GM18499 (cell line): ENCODE measurements around the gene ILKAP.
"Not testable (repeated sequence)": the region's sequence is repeated elsewhere in the genome, so short reads cannot be mapped to it uniquely, and the experiment has no call there.

Source experiments
- ATAC-seq: cut with Tn5 transposase; IDR thresholded peaks from one replicate; pipeline ENCODE4 v1.9.1; 2021; ENCODE audit warnings: moderate number of reproducible peaks; ENCODE audit not compliant: insufficient read depth, unreplicated experiment

ILKAP gene

DNA sequence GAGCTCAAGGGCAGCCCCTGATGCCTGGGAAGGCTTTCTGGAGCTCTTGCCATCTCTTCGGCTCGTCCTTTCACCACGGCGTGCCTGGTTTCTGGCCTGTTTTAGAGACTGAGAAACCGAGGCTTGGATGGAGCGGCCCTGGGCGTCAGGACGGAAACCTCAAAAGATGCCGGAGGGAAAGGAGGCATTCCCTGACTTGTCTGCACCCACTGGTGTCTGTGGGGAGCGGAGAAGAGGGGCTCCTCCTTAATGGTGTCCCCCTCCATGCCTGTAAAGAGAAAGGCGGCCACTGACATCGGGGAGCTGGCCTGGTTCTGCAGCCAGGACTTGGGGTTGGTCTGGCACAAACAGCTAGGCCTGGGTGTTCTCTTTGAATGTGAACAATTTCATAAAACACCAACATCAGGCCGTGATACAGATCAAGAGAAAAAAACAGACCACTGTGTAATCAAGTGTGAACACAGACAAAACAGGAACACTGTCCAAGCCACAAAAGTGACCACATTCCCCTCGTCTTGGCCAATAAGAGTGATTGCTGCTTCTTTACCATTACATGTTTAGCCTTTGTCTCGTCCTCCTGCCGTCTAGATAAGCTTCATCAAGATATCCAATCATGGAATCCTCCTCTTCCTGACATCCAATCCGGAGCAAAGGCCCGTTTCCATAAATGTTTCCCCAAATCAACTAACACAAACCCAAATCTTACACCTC, 633 bp upstream of the ILKAP start:
- no peak for ATAC-seq

DNA sequence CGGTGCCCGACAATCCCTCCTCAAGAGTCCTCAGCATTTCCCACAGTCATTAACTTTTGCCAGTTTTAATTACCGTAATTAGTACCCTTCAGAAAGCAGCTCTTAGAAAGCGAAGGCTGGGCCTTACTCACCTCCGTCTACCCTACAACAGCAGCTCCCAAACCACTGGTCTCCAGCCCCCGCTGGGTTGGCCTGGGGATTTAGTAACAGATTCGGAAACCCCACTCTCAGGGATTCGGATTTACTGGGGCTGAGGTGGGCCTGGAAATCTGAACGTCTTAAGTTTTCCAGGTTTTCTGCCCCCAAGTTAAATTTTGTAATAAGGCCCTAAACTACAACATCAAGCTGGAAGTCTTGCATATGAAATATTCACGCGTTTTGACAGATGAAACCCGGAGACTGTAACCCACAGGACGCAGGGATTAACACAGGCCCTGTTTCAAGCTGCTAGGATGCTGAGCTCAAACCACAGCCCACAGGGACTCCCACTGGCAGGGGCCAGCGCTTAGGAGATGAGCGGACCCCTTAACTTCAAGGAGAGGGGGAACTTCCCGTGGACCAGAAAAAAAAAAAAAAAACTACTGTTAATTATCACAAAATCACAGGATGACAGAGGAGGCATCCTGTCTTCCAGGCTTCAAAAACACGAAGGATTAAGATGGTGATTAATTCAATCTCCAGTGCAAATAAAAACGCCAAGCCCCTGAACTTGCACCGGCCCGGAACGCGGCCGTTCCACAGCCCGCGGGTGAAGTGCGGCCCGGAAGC, 985 bp downstream of the ILKAP start:
- no peak for ATAC-seq

DNA sequence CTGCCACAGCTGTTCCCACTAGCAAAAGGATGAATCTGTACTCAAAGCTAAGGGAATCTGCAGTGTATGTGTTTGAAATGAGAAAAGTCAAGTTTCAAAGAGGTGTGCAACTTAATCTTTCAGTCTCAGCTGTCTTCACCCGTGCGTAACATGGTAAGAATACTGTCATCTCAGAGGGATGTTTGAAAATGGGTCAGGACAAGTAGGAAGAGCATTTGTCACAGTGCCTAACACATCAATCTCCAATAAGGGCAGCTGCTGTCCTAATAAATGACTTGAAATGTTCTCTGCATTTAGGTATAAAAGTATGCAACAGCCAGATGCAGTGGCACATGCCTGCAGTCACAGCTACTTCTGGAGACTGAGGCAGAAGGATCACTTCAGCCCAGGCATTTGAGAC, 13.1 kb downstream of the ILKAP start:
- no peak for ATAC-seq

DNA sequence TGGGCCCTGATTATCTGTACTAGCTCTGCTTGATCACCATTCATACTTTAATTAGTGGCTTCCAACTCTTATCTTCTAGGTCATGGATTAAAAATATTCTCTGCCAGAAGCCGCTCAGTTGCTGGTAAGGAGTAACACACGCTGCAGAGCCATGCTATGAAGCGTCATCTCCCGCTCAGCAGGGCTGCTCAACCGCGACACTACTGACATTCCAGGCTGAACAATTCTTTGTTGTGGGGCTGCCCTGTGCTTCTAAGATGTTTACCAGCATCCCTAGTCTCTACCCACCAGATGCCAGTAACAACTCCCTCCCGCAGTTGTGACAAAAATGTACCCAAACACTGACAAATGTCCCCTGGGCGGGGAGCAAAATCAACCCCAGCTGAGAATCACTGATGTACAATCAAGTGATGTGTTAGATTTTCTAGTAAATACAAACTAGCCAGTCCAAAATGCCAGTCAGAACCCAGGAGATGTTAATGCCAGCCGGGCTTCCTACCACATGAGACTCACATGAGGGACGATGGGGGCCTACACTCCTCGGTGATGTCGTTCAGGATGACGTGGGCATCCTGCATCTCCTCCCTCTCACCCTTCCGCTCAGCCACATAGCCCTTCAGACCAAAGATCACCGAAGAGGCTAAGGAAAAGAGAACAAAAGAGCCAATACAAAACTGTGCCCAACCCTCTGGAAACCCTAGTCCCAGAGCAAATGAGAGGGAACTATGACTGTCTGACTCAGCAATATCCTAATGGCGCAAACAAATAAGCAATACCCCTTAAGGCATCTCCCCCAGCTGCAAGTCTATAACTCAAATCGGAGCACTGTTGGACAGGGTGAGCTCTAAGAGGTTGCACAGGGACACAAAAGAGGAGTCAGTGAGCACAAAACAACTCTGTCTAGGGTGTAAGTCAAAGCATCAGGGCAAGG, 15.6 kb downstream of the ILKAP start:
- ATAC-seq: no peak

DNA sequence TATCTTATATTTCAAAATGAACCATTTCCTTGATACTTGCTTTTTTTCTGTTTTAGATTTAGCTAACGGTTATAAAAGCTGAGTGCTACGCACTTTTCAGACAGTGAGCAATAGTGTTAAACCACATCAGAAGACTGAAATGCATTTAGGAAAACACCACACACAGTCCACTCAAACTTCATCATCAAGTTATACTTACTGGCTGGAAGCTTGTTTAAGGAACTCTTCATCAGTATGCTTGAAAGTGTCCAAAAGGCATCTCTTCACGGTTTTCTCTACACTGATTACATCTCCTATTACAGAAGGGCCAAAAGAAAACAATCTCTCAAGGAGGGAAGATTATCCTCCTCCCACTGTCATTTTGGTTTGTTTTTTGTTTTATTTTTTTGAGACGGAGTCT, 19.7 kb downstream of the ILKAP start:
- no peak for ATAC-seq

DNA sequence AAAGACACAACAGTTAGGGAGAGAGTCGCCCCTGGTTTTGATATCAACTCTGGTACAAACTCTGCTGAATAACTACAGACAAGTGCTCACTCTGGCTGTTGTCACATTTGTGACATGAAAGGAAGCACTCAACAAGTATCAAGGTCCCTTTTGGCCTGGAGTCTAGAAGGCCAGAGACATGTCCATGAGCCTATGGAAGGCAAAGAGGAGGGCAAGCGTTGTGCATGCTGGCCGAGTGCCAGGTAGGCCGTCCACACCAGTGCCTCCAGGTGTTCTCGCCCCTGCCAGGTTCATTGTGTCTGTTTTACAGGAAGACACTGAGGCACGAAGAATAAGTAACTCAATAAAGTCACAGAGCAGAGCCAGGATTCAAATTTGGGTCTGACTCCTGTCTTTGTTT, 21.1 kb downstream of the ILKAP start:
- ATAC-seq: no peak

DNA sequence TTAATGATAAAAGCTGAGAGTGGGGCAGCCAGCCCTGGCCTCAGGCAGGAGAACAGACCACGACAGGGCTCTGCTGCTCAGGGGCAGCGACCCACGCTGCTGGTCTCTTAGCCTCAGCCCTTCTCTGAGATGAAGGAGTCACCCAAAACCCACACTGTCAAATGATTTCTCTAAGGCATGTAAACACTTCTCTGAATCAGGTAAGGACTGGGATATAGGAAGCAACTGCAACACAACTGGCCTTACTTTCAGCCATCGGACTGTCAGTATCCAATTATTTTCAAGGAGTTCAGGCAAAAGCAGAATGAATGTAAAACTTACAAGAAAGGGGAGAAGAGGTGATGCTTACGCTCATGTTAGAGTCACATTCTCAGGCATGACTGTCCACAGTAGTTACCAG, 22.9 kb downstream of the ILKAP start:
- ATAC-seq: no peak

DNA sequence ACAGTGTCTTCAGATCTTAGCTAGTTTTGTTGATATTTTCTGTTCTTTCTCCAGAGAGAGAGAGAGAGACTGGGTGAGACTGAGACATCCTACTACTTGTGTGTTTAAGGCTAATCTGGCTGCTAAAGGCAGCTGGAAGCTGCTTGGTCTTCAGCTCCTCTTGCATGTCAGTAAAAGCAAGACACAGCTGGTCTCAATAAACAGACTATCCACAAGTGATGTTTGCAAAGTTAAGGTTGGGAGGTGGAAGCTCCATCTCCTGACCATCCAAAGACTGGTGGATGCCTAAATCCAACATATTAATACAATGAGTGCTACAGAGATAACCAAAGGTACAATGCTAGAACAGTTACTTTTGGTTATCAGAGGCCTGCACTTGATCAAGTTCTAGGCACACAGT, 26.9 kb downstream of the ILKAP start:
- no peak for ATAC-seq

DNA sequence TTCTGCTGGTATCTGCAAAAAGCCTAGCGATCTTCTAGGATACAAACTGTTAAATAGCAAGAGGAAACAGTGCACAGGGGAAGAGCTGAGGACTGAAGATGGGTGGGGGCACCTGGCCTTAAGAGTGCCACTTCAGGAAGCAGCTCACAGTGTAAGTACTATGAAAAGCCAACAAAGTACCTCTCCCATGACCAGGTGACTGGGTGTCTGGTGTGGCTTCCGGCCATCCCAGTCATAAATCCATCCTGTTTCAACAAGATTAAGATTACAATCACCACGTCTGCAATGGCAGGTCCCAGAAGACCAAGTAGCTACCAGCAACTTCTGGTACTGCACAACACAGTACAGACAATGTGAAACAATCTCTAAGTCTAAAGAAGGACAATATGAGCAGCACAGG, 28.8 kb downstream of the ILKAP start:
- ATAC-seq: no peak

DNA sequence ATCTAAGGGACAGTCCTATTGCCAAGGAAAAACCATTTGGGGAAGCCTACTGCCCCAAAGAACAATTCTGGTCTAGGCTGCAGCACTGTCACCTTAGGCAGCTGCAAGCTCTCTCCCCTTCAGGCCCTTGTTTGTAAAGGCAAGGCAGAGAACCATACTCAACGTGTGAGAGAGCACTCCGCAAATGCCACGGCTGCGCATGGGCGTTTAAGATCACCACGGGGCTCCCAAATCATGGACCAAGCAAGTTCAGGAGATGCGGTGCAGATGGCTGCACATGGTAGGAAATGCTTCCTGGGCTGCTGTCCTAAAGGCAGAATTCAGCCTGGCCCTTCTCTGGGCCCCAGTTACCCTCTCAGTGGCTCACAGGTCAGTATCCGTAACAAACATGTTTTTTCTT, 29.2 kb downstream of the ILKAP start:
- no peak for ATAC-seq

DNA sequence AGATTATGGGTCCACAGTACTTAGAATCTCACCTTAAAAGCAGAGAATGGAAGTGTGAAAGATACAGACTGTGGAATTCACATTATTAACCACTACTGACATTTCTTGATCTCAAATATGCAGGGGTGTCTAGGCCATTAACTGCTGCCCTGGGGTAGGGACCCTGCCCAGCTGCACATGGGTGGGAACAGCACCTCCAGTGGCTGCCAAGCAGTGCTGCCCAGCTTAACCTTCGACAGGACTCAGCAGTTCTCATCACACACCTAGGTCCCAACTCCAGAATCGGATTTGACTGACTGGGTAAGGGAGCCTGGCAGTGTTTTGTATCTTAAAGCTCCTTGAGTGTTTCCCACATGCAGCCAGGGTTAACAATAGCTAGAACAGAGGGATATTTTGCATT, 29.8 kb downstream of the ILKAP start:
- ATAC-seq: no peak

DNA sequence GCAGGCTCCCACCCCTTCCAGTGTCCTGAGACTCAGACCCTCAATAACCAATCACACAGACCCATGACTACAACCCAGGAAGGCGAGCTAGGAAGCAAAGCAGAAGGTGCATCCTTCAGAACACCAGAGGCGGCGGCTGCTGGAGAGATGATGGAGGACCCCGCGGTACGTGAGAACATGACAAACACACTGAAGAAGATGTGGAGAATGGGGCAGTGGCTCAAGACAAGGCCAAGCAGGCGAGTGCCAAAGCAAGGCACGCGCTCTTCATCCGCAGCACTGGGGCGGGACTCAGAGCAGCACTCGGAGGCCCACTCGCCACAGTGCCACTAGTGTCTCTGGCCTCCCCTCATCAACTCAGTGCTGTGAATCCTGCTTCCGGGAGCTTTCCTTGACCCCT, 31.1 kb downstream of the ILKAP start:
- no peak for ATAC-seq

DNA sequence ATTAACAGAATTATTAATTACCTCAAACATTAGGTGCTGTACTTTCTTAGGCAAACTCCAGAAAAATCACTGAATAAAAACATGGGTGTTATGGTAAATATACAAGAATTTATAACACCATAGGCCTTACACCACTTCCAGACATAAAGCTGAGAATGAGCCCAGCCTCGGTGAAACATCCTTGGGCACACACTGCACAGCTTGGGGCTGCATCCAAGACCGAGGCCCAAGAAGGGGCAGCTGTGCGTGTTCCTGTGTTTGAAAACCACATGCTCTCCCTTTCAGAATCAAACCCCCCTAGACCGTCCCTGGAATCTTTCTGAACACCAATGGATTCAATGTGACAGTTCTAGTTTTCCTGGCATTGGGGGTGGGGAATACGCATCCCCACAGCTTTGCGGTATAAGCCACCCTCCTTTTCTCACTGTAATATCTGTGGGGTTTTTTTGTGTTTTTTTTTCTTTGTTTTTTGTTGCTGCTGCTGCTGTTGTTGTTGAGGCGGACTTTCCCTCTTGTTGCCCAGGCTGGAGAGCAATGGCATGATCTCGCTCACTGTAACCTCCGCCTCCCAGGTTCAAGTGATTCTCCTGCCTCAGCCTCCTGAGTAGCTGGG, 31.8 kb downstream of the ILKAP start:
- no peak for ATAC-seq

DNA sequence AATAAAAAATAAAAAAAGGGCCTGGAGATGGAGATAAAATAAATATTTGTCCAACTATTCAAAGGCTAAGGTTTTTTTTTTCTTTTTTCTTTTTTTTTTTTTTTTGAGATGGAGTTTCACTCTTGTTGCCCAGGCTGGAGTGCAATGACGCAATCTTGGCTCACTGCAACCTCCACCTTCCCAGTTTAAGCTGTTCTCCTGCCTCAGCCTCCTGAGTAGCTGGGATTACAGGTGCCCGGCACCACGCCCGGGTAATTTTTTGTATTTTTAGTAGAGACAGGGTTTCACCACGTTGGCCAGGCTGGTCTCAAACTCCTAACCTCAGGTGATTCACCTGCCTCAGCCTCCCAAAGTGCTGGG, 32.4 kb downstream of the ILKAP start:
- ATAC-seq: not testable (repeated sequence)

DNA sequence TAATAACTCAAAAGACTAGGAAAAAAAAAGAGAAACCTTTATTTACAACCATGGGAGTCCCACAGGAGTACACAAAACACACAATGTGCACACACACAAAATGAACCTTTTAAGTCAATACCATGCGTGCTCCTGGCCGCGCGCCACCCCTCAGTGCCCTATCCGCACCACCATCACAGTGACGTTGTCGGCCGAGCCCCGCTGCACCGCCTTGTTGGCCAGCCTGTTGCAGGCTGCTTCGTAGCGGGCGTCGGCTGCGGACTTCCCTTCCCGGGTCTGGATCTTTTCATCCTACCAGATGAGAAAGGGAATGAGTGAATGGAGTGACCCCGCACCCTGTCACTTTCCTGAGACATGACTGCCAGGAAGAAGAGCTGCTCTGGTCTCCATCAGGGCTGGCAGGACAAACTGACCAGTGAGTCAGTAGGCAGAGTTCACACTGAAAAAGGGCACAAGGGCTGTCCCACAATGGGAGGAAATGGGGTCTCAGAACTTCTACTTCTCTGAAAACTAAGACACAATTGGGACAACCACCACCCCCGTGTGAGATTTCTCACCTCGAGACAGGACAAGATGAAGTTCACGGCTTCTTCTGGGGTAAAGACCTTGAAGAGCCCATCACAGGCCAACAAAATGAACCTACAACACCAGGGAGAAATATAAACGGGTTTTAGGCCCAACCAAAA, 33.0 kb downstream of the ILKAP start:
- ATAC-seq: no peak

DNA sequence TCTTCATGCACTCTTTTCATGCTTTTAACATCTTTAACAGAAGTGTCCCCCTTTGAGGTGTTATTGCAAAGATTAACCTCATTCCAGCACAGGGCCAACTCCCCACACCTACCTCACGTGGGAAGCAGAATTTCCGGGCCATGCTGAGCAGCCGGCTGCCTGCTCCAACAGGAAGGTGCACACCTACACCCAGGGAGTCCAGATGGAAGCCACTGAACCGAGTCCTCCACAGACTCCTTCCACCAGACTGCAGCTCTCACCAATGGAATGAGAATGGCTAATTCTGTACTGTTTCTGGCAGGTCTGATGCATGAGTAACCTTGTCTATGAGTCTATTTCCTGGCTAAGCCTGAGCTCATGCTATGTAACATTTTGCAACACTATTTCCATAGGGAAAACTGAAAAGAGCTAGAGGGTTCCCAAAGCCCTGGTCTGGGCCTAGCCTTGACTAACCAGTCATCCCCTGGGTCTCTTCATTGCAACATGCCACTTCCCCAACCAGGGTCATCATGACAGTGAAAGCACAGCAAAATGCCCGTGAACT, 33.7 kb downstream of the ILKAP start:
- ATAC-seq: no peak

DNA sequence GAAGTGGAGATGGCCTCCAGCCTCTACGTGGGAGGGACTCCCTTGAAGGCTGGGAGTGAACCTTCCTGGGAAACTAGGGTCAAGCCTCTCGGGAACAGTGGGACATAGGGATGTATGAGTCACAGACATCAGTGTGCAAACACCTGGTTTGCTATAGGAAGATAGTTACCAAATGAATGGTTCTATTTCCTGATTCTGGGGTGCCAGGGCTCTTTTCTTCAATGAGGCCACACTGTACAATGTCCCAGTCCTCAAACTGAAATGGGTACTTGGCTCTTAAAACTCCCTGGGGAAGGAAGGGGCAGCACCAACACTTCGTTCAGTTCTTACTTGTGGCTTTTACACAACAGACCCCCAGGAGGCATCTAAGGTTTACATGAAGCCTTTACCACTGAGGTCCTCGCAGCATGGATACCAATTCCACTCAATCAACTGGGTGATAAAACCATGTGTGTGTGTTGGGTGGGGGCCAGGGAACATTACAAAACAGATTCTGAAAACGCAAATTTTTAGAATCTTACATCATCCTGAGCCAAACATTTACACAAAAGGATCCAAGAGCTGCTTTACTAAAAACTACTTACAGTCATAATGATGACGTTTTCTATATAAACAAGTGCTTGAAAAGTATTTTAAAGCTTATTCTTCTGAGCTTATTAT, 34.3 kb downstream of the ILKAP start:
- ATAC-seq: no peak

DNA sequence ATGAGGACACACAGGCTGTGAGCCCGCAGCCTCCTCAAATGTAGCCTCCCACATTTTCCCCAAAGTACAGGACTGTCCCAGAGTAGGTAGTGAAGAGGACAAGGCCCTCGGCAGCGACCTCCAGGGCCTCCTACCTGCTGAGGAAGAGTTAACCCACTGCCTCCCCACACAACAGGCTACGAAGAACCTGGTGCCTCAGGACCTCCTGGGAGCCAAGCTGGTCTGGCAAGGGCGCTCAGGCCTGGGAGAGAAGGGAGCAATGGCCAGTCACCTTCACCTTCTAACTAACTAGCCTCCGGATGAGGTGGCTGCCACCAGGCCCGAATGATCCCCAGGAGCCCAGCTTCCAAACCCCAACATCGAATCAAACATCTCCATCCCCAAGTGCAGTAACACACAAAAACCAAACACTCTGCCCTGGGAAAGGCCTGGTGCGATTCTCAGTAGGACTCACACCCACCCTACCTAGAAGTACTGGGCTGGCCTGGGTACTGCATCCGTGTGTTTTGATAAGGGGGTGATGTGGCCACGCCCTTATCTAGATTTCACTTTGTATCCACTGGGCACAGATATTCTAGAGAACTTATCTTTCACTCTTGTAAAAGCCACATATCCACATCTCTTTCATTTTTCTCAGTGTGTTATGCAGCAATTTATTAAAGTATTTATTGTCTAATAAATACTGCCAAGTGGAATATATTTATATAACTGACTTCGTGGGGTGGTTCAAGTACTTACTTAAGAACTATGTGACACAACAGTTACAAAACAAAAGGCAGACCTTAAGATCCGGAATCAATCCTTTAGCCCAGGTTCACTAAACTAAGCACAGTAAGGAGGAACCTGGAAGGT, 35.1 kb downstream of the ILKAP start:
- no peak for ATAC-seq
